ENCODE results near the gene SLK.

SLK gene

GRCh38 chr10:103966671-103967447 lies at the start of gene SLK:
TSS of gene SLK (plus strand) at chr10:103967140. CDS start at chr10:103967746, 606 bp downstream.
- DNase-seq (ENCODE audit: low read depth): peak; percentile 76

GRCh38 chr10:103917302-103918052 lies 49.5 kb upstream of the SLK start:
- no peak for DNase-seq (ENCODE audit: low read depth)

- peak; percentile 89 for DNase-seq (ENCODE audit: low read depth)
These were observed 48.7 kb upstream of the SLK start, which contains the start of gene STN1 for GRCh38 chr10:103918053-103918846. TSS of gene STN1 (minus strand) at chr10:103918184. CDS start at chr10:103917594, 590 bp downstream.

- no peak for DNase-seq (ENCODE audit: low read depth)
These were observed 47.3 kb upstream of the SLK start for GRCh38 chr10:103919648-103920025.

- no peak for DNase-seq (ENCODE audit: low read depth)
These were observed 45.7 kb upstream of the SLK start for GRCh38 chr10:103921248-103921647.

GRCh38 chr10:103921750-103922195 lies 45.2 kb upstream of the SLK start:
- no peak for DNase-seq (ENCODE audit: low read depth)

- no peak for DNase-seq (ENCODE audit: low read depth)
These were observed 44.3 kb upstream of the SLK start for GRCh38 chr10:103922659-103923058.

- DNase-seq (ENCODE audit: low read depth): no peak
These were observed 43.4 kb upstream of the SLK start for GRCh38 chr10:103923502-103923901.

- no peak for DNase-seq (ENCODE audit: low read depth)
These were observed 41.3 kb upstream of the SLK start for GRCh38 chr10:103925591-103925990.

GRCh38 chr10:103926722-103927319 lies 40.1 kb upstream of the SLK start:
- no peak for DNase-seq (ENCODE audit: low read depth)

- no peak for DNase-seq (ENCODE audit: low read depth)
These were observed 38.2 kb upstream of the SLK start for GRCh38 chr10:103928784-103929183.

- no peak for DNase-seq (ENCODE audit: low read depth)
These were observed 37.5 kb upstream of the SLK start for GRCh38 chr10:103929381-103929921.

GRCh38 chr10:103930449-103930848 lies 36.5 kb upstream of the SLK start:
- no peak for DNase-seq (ENCODE audit: low read depth)

- no peak for DNase-seq (ENCODE audit: low read depth)
These were observed 36.1 kb upstream of the SLK start for GRCh38 chr10:103930881-103931280.

- DNase-seq (ENCODE audit: low read depth): no peak
These were observed 35.3 kb upstream of the SLK start for GRCh38 chr10:103931603-103932002.

GRCh38 chr10:103932271-103932670 lies 34.7 kb upstream of the SLK start:
- DNase-seq (ENCODE audit: low read depth): no peak

- no peak for DNase-seq (ENCODE audit: low read depth)
These were observed 34.0 kb upstream of the SLK start for GRCh38 chr10:103932971-103933370.

GRCh38 chr10:103933557-103934121 lies 33.3 kb upstream of the SLK start:
- no peak for DNase-seq (ENCODE audit: low read depth)

GRCh38 chr10:103934308-103934707 lies 32.6 kb upstream of the SLK start:
- DNase-seq (ENCODE audit: low read depth): no peak

GRCh38 chr10:103936022-103936421 lies 30.9 kb upstream of the SLK start:
- no peak for DNase-seq (ENCODE audit: low read depth)

- DNase-seq (ENCODE audit: low read depth): no peak
These were observed 27.4 kb upstream of the SLK start for GRCh38 chr10:103939522-103939921.

Data from stromal cell of bone marrow (primary cell).